Measurements from ENCODE around the gene ROBO1. TPM values are rescaled to one million over a fixed set of nuclear protein-coding genes. Genes with fewer than 3 reads are reported as not detected.

Gene ROBO1
- total and polyA plus RNA-seq, 2 donors (not counting 3 experiments of a cell fraction or from before 2014, with no cell fraction given), result 5.9 to 14.2 TPM

DNA sequence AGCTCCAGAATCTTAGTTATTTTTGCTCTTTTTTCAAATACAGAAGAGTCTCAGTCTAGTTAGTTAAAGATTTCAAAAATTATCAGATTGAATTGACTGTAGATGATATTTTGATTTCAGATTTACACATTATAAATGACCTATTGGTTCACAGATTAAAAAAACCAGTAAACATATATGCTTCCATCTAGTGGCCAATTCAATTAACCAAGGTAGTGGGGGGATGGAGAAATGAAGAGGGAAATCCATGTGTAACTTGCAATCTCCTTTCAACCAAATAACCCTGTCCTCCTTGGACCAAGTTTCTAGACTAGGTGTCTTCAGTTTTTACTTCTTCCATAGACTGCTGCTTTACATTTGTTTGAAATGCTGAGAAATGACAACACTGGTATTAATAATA lies 789.8 kb downstream of the ROBO1 start:
- H3K9me1 ChIP-seq (replicated peaks; ENCODE audit: control insufficient read depth, extremely low read depth, insufficient read depth, low read length), result no peaks in the 10 kb centered on the region
- TF ChIP-seq CTCF (IDR thresholded peaks at IDR 0.05; ENCODE audit: extremely low read depth in 1 of 2, insufficient read depth in 1 of 2, low read depth in 1 of 2, low read length in 2 of 2), result peak; percentile 20 to 26
- no peak for TF ChIP-seq POLR2A (IDR thresholded peaks at IDR 0.05; ENCODE audit: low read depth, low read length)
- no TSS peak for BruUV-seq (replicated peaks)
- FAIRE-seq (no peak), DNase-seq (ENCODE audit: low read depth, low spot score) (peak; percentile 37)
- no peak overlapping the region for H3K9ac ChIP-seq (replicated peaks; ENCODE audit: extremely low read depth, insufficient read depth, low read length)
- no peaks in the 10 kb centered on the region for H4K20me1 ChIP-seq (replicated peaks; ENCODE audit: control insufficient read depth, extremely low read depth, insufficient read depth, low read length)
- intact Hi-C loops (cut with micrococcal nuclease), result loop anchor here (1.0 to 5.0 kb wide), 3 partner anchors 54 to 319 kb away; no protein-coding TSS in a partner anchor
- no peaks in the 10 kb centered on the region for H3K36me3 ChIP-seq (ENCODE audit: control insufficient read depth in 2 of 2, extremely low read depth in 1 of 2, insufficient read depth in 2 of 2, low read length in 2 of 2)
- H3K4me3 ChIP-seq (replicated peaks in 1 of 3; ENCODE audit: insufficient read depth in 1 of 3, low read depth in 1 of 3, low read length in 3 of 3), result no peak overlapping the region
- dilution Hi-C loops (cut with MboI; ENCODE audit: extremely low pct_ligation_motif_present, low sequenced_read_pairs), result no loop called here
- H3K79me2 ChIP-seq (ENCODE audit: control insufficient read depth, insufficient read depth, low read length), result no peaks in the 10 kb centered on the region
- POLR2A ChIA-PET, result no interaction called here
- peaks cover 13% of the 10 kb centered on the region for H3K4me1 ChIP-seq (ENCODE audit: control insufficient read depth, extremely low read depth, insufficient read depth, low read length)
- no peaks in the 10 kb centered on the region for H3K27me3 ChIP-seq (ENCODE audit: control insufficient read depth in 2 of 2, insufficient read depth in 2 of 2, low read length in 2 of 2)
- no peaks in the 10 kb centered on the region for H3K9me3 ChIP-seq (replicated peaks; ENCODE audit: control insufficient read depth, insufficient read depth, low read length)
- CTCF ChIA-PET, result interaction anchor here (0.8 to 3.1 kb wide), 9 partner anchors 9 to 333 kb away, joined by 3 to 17 read pairs (median 4); no protein-coding TSS in a partner anchor
- H3K4me2 ChIP-seq (ENCODE audit: insufficient read depth, low read length), result no peak overlapping the region
- no peak overlapping the region for H3K27ac ChIP-seq (ENCODE audit: insufficient read depth, low read depth, low read length)
- no peak overlapping the region for H2AFZ ChIP-seq (ENCODE audit: low read depth, low read length)

- H3K9me3 ChIP-seq (replicated peaks; ENCODE audit: control insufficient read depth, insufficient read depth, low read length), result no peaks in the 10 kb centered on the region
Measured at GRCh38 chr3:78977073-78977472, 790.7 kb downstream of the ROBO1 start.

More at GRCh38 chr3:78977073-78977472, 790.7 kb downstream of the ROBO1 start:
- H3K27ac ChIP-seq (ENCODE audit: insufficient read depth, low read depth, low read length), result no peak overlapping the region
- H3K4me2 ChIP-seq (ENCODE audit: insufficient read depth, low read length), result no peak overlapping the region
- no peaks in the 10 kb centered on the region for H4K20me1 ChIP-seq (replicated peaks; ENCODE audit: control insufficient read depth, extremely low read depth, insufficient read depth, low read length)
- no peak for FAIRE-seq
- no peaks in the 10 kb centered on the region for H3K36me3 ChIP-seq (ENCODE audit: control insufficient read depth in 2 of 2, extremely low read depth in 1 of 2, insufficient read depth in 2 of 2, low read length in 2 of 2)
- peaks cover 13% of the 10 kb centered on the region for H3K4me1 ChIP-seq (ENCODE audit: control insufficient read depth, extremely low read depth, insufficient read depth, low read length)
- TF ChIP-seq MYC (IDR thresholded peaks at IDR 0.05; ENCODE audit: low read depth, low read length), result no peak
- TF ChIP-seq POLR2AphosphoS5 (IDR thresholded peaks at IDR 0.05; ENCODE audit: insufficient read depth, low read depth, low read length), result no peak
- no peak for TF ChIP-seq GATA2 (IDR thresholded peaks at IDR 0.05; ENCODE audit: insufficient read depth, insufficient read length, low read depth, low read length)
- TF ChIP-seq MAX (IDR thresholded peaks at IDR 0.05; ENCODE audit: insufficient read depth, insufficient read length), result no peak
- TF ChIP-seq JUN (IDR thresholded peaks at IDR 0.05; ENCODE audit: borderline replicate concordance, insufficient read depth, insufficient read length, low read depth), result no peak
- TF ChIP-seq EZH2 (IDR thresholded peaks at IDR 0.05; ENCODE audit: borderline replicate concordance, low read depth, low read length, severe bottlenecking), result no peak
- TF ChIP-seq CTCF (IDR thresholded peaks at IDR 0.05; ENCODE audit: extremely low read depth in 1 of 2, insufficient read depth in 1 of 2, low read depth in 1 of 2, low read length in 2 of 2), result no peak
- TF ChIP-seq FOS (IDR thresholded peaks at IDR 0.05; ENCODE audit: borderline replicate concordance, insufficient read depth, low read length), result no peak
- TF ChIP-seq POLR2A (IDR thresholded peaks at IDR 0.05; ENCODE audit: low read depth, low read length), result no peak
- H3K79me2 ChIP-seq (ENCODE audit: control insufficient read depth, insufficient read depth, low read length), result no peaks in the 10 kb centered on the region
- no peak overlapping the region for H3K4me3 ChIP-seq (replicated peaks in 1 of 3; ENCODE audit: insufficient read depth in 1 of 3, low read depth in 1 of 3, low read length in 3 of 3)
- ChIA-PET POLR2A (no interaction called here), CTCF (interaction anchor here (1.3 to 3.1 kb wide), 4 partner anchors 11 to 319 kb away, joined by 9 to 17 read pairs (median 12); no protein-coding TSS in a partner anchor)
- BruUV-seq (replicated peaks), result no TSS peak
- no peak overlapping the region for H2AFZ ChIP-seq (ENCODE audit: low read depth, low read length)
- intact Hi-C loops (cut with micrococcal nuclease), result loop anchor here (5.0 kb wide), 2 partner anchors 55 to 120 kb away; no protein-coding TSS in a partner anchor
- DNase-seq (ENCODE audit: low read depth, low spot score), result peak; percentile 7
- H3K9ac ChIP-seq (replicated peaks; ENCODE audit: extremely low read depth, insufficient read depth, low read length), result no peak overlapping the region
- H3K9me1 ChIP-seq (replicated peaks; ENCODE audit: control insufficient read depth, extremely low read depth, insufficient read depth, low read length), result no peaks in the 10 kb centered on the region
- dilution Hi-C loops (cut with MboI; ENCODE audit: extremely low pct_ligation_motif_present, low sequenced_read_pairs), result no loop called here
- no peaks in the 10 kb centered on the region for H3K27me3 ChIP-seq (ENCODE audit: control insufficient read depth in 2 of 2, insufficient read depth in 2 of 2, low read length in 2 of 2)

Data from endothelial cell of umbilical vein (primary cell).